SHP77 (cell line): ENCODE measurements around the gene ATP2B2.

ENCODE experiments used
- DNase-seq, 2 experiments: peaks; one replicate each; lab custom pipeline; 2025; lab: John Stamatoyannopoulos, UW

The ATP2B2 gene

GRCh38 chr3:10493202-10493589 lies 12.2 kb downstream of the ATP2B2 start:
- DNase-seq: no peak

- DNase-seq: no peak
Observed at GRCh38 chr3:10492364-10493201, 12.8 kb downstream of the ATP2B2 start.

GRCh38 chr3:10489746-10490483 lies 15.5 kb downstream of the ATP2B2 start:
- no peak for DNase-seq

DNA sequence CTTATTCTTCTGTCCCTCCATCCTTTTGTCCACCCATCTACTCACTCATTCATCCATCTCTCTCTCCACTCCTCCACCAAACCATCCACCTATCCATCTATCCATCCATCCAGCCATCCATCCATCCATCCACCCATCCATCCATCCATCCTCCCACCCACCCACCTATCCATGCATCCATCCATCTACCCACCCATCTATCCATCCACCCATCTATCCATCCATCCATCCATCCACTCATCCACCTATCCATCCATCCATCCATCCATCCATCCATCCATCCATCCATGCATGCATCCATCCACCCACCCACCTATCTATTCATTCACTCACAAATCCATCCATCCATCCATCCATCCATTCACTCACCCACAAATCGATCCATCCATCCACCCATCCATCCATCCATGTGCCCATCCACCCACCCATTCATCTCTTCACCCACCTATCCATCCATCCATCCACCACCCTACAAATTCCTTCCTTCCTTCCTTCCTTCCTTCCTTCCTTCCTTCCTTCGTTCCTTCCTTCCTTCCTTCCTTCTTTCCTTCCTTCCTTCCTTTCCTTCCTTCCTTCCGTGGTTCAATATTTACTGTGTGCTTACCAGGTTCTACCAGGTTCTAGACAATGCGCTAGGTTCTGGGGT lies 17.3 kb downstream of the ATP2B2 start:
- DNase-seq: no peak

GRCh38 chr3:10485806-10486205 lies 19.6 kb downstream of the ATP2B2 start:
- no peak for DNase-seq

- DNase-seq: no peak
Observed at GRCh38 chr3:10485380-10485779, 20.0 kb downstream of the ATP2B2 start.

- no peak for DNase-seq
Observed at GRCh38 chr3:10484709-10485108, 20.7 kb downstream of the ATP2B2 start.

DNA sequence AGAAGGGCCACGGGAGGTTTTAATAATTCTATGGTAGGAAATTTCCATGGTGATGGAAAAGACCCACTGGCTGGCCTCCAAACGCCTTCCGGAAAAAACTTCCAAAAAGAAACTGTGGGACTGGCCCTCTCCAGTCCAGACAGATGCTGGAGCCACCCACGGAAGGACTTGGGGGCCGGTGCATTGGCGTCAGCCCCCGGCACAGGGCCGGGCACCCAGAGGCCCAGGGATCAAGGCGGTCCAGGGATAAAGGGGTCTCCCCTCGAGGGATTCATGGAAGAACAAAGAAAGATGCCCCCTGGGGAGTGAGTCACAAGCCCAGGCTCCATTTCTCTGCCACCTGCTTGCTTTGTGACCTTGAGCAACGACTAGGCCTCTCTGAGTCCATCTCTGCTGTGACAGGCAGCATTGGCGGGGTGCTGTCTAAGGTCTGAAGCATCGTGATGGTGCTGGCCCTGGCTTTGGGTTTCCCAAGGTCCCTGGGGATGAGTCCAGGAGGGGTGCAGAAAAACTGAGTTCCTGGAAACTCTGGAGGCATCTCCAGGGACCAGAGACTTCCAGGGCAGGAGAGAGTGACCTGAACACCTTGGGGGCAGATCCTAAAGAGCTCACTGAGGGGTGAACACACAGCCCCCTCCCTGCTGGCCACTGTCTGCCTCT lies 21.6 kb downstream of the ATP2B2 start:
- DNase-seq: no peak

GRCh38 chr3:10483364-10483675 lies 22.1 kb downstream of the ATP2B2 start:
- no peak for DNase-seq

DNA sequence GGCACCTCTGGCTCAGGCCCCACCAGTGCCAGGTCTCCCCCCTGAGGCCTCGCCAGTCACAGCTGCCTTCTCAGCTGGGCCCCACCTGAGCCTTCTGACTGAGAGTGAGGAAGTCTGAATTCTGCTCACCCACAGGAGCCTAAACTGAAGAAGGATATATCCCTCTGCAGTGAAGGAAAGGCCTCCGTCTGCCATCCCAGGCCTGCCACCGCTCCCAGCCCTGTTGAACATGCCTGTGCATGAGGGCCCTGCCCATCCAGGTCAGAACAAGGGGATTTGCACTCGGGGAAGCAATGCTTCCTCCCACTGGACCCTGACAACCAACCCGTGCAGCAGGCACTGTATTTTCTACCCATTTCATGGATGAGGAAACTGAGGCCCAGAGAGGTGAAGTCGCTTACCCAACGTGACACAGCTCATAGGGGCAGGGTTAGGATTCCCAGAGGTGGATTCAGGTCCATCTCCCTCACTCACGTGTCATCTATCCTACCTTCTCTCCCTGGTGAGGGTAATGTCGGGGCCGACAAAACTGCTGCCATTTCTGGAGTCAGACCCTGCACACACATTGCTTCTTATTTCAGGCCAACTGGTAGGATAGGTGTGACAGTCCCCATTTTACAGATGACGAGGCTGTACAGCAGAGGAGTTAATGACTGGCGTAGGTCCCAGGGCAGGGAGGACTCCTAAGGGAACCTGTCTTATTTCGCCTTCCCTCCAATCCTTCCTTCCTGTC lies 22.6 kb downstream of the ATP2B2 start:
- DNase-seq: no peak

- DNase-seq: no peak
Observed at GRCh38 chr3:10480871-10481378, 24.5 kb downstream of the ATP2B2 start.

DNA sequence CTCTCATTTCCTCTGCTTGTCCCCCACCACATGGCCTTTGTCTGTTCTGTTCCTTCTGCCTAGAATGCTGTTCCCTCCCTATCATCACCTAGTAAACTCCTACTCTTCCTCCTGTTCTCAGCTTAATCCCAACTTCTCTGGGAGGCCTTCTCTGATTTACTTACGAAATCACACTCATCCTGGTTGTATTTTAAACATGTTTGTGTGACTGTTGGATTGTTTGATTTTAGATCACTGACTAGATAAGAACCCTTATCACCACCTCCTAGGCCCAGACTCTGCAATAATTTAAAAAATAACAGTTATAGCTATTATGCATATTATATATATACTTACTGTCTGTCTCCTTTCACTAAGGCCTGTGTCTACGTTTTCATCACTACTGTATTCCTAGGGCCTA lies 26.1 kb downstream of the ATP2B2 start:
- no peak for DNase-seq

DNA sequence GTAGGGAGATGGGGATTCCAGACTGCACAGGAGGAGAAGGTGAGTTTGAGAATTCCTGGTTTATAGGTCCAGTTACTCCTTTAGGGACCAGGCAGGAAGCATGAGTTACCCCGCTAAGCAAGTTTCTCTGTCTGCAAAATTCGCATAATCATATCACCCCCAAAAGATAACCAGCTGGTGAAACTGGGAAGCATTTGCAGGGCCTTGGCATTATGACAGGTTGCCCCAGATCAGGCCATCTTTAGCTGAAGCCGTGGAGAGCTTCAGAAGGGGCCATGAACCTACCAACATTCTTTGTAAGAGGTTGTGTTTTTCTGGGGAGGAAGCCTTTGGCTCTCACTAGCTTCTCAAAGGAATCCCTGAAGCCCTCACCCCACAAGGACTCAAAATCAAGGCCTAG lies 29.4 kb downstream of the ATP2B2 start:
- no peak for DNase-seq

DNA sequence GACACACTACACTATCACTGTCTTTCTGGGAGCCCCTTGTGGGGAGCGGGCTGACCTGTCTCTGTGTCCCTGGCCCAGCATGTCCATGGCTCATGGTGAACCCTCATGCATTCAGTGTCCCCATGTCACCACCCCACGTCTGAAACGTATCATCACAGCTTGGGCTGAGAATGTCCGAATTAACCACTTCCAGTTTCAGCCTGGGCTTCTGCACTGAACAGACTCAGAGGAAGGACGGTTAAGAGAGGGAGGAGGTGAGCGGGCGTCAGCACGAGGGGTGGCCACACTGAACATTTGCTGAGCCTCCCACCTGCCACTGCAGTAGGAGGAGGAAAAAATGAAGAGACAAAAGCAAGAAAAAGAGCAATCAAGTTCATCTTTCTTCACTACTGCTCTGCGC lies 30.5 kb downstream of the ATP2B2 start:
- DNase-seq: no peak

- no peak for DNase-seq
Observed at GRCh38 chr3:10474275-10474646, 31.1 kb downstream of the ATP2B2 start.

- no peak for DNase-seq
Observed at GRCh38 chr3:10473581-10474274, 31.7 kb downstream of the ATP2B2 start.

GRCh38 chr3:10472877-10473440 lies 32.4 kb downstream of the ATP2B2 start:
- no peak for DNase-seq

DNA sequence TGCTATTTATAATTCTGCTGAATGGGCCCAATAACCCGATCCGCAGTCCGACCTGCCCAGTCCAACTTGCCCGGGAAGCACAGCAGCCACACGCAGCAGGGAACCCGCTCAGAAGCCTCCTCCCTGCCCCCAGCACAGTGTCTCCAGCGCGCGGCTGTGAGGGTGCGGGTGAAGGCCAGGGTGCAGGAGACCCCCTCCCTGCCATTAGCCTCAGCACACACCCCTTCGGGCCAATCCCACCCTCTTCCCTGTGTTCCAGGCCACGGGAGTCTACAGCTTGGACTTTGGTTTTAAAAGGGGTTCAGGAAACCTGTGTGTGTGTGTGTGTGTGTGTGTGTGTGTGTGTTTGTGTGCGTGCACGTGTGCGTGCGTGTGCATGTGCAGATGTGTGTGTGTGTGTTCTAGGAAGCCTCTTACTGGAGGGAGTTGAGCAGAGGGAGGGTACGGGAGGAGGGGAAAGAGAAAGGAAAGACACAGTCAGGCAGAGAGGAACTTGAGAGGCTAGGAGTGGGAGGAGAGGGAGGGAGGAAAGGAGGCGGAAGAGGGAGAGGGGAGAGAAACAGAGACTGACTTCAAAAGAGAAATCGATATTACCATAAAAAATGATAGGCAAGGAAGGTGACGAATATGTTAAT lies 34.2 kb downstream of the ATP2B2 start:
- no peak for DNase-seq

DNA sequence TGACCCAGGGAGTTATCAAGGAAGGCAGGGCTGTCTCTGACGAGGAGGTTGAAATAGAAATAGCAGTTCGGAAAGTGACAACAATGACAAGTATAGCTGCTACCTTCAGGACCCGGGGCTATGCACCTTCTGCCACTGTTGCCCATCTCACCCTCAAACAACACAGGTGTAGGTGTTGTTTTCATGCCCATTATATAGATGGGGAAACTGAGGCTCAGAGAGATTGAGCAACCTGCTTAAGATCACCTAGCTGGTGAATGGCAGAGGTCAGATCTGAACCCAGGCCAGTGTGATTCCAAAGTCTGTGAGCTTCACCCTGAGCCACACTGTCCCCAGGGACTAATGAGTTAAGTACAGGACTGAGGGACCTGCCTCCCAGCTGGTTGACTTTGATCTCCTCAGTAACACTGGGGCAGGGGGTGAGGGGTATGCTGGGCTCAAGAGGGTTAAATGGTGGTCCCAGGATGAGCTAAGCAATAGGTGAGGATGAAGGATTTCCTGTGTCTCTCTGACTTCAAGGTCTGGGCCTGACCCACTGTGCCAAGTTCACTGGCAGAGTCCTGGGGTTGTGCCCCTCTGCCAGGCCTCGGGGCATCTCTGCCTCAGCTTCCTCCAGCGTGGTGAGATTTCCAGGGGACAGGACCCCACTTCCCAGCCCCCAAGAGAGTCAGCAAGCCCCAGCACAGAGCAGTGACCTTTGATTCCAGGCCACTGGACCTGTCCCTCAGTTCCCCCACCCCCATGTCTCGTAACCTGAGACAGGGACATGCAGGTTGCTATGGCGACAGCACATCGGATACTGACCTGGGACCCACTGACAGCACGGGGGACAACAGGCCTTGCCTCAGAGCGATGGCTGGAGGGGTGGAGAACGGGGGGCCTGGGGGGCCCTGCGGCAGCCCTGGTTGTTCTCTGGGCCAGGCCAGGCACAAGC lies 35.0 kb downstream of the ATP2B2 start:
- no peak for DNase-seq
